HCT116 (cell line): Measurements from ENCODE around the gene GALNS. TPM values are rescaled to one million over a fixed set of nuclear protein-coding genes. Genes with fewer than 3 reads are reported as not detected.

Experiments
- ATAC-seq: fragments of 200-7000 bp; cut with Tn5 transposase; 2 replicates; pipeline ENCODE4 v1.9.1; 2020; ENCODE audit warnings: mild to moderate bottlenecking, moderate library complexity
- BruUV-seq: library from RNA; stranded (reverse); fragments of 400-500 nt; replicated peaks from 2 replicates; lab custom pipeline; 2021; lab: Mats Ljungman, UMichigan
- CTCF ChIA-PET: fragments of 300-600 bp; sonication (Branson Sonifier 250); formaldehyde crosslinking; loops from one replicate; lab custom pipeline; 2021; ENCODE audit warnings: antibody characterized with exemption; lab: Charles Lee
- POLR2A ChIA-PET: fragments of 300-600, 350-600 bp; sonication (Branson Sonifier 250); formaldehyde crosslinking; loops from one replicate; lab custom pipeline; 2021; ENCODE audit warnings: antibody characterized with exemption; lab: Charles Lee
- RAD21 ChIA-PET, 2 experiments: fragments of 300-600 bp; sonication (Branson Sonifier 250); formaldehyde crosslinking; loops; one replicate each; lab custom pipeline; 2023; ENCODE audit warnings: low total read pairs in 2 of 2; ENCODE audit not compliant: uncharacterized antibody in 2 of 2, unreplicated experiment in 2 of 2, low non-redundant PET in 1 of 2; lab: Charles Lee
- DNase-seq: peaks from one replicate; pipeline ENCODE4 v3.0.0-alpha.2; 2010; ENCODE audit warnings: low read depth, low spot score
- H2AFZ ChIP-seq: fragments of 200-600 bp; shearing (Covaris generic), sonication (generic); 2 replicates; pipeline ENCODE4 v1.6.1; 2017; ENCODE audit warnings: low read depth, mixed run types, mixed read lengths, antibody characterized with exemption, low read length; ENCODE audit not compliant: poor library complexity, severe bottlenecking
- H3K27ac ChIP-seq: 2 replicates; pipeline ENCODE4 v1.5.1; 2012; ENCODE audit warnings: low read depth, low read length
- H3K27me3 ChIP-seq: fragments of 200-600 bp; sonication (generic); 2 replicates; pipeline ENCODE4 v1.6.1; 2016; ENCODE audit warnings: mixed run types, low read length, mixed read lengths; ENCODE audit not compliant: insufficient read depth
- H3K36me3 ChIP-seq, 2 experiments: fragments of 200-500 bp in 1 of 2; fragments of 200-600 bp in 1 of 2; sonication (Bioruptor generic) in 1 of 2; sonication (generic) in 1 of 2; 2 replicates each; pipeline versions ENCODE4 v1.5.1 to v1.6.1; 2014 to 2016; ENCODE audit warnings: low read length in 2 of 2, inconsistent platforms in 1 of 2, mixed read lengths in 1 of 2, mixed run types in 1 of 2; ENCODE audit not compliant: insufficient read depth in 2 of 2, control insufficient read depth in 1 of 2
- H3K4me1 ChIP-seq, 2 experiments: fragments of 200-600 bp in 1 of 2; sonication (generic) in 1 of 2; 2 replicates each; pipeline versions ENCODE4 v1.5.1 to v1.6.1; 2012 to 2017; ENCODE audit warnings: low read length in 2 of 2, inconsistent platforms in 1 of 2, mild to moderate bottlenecking in 1 of 2, mixed read lengths in 1 of 2, mixed run types in 1 of 2, moderate library complexity in 1 of 2; ENCODE audit not compliant: insufficient read depth in 2 of 2, control insufficient read depth in 1 of 2
- H3K4me2 ChIP-seq: fragments of 200-600 bp; sonication (generic); 2 replicates; pipeline ENCODE4 v1.6.1; 2017; ENCODE audit warnings: mixed run types, low read length, mixed read lengths
- H3K4me3 ChIP-seq, 2 experiments: fragments of 200-600 bp in 1 of 2; sonication (generic) in 1 of 2; replicated peaks in 1 of 2; 2 replicates each; pipeline ENCODE4 v1.5.1; 2011 to 2016; ENCODE audit warnings: low read length in 2 of 2, control low read depth in 1 of 2, low read depth in 1 of 2, mild to moderate bottlenecking in 1 of 2, mixed read lengths in 1 of 2, mixed run types in 1 of 2
- H3K79me2 ChIP-seq: fragments of 200-600 bp; sonication (generic); 2 replicates; pipeline ENCODE4 v1.6.1; 2017; ENCODE audit warnings: mild to moderate bottlenecking, mixed run types, low read length, moderate library complexity, mixed read lengths; ENCODE audit not compliant: insufficient read depth
- H3K9ac ChIP-seq: fragments of 200-600 bp; sonication (generic); 2 replicates; pipeline ENCODE4 v1.6.1; 2016; ENCODE audit warnings: low read length, mixed read lengths
- H3K9me2 ChIP-seq: fragments of 200-600 bp; sonication (generic), shearing (Covaris generic); 2 replicates; pipeline ENCODE4 v1.6.1; 2017; ENCODE audit warnings: mixed run types, mild to moderate bottlenecking, moderate library complexity; ENCODE audit not compliant: insufficient read depth
- H3K9me3 ChIP-seq, 2 experiments: fragments of 200-500 bp in 1 of 2; fragments of 200-600 bp in 1 of 2; sonication (Bioruptor generic) in 1 of 2; sonication (generic) in 1 of 2; 2 replicates each; pipeline ENCODE4 v1.6.1; 2014 to 2017; ENCODE audit warnings: low read length in 2 of 2, mixed read lengths in 2 of 2, inconsistent platforms in 1 of 2, low read depth in 1 of 2, mild to moderate bottlenecking in 1 of 2, mixed run types in 1 of 2, moderate library complexity in 1 of 2; ENCODE audit not compliant: control insufficient read depth in 1 of 2, insufficient read depth in 1 of 2
- H4K20me1 ChIP-seq: fragments of 200-600 bp; sonication (generic), shearing (Covaris generic); 2 replicates; pipeline ENCODE4 v1.6.1; 2017; ENCODE audit warnings: mixed run types, mild to moderate bottlenecking, moderate library complexity; ENCODE audit not compliant: insufficient read depth
- CBX3 ChIP-seq: IDR thresholded peaks from 2 replicates; pipeline ENCODE4 v1.6.1; 2012; ENCODE audit warnings: low read depth
- CEBPB ChIP-seq: IDR thresholded peaks from 2 replicates; pipeline ENCODE4 v1.6.1; 2012; ENCODE audit warnings: low read depth
- CTCF ChIP-seq, 3 experiments: fragments of 200-600 bp in 1 of 3; sonication (generic) in 1 of 3; IDR thresholded peaks in 2 of 3; conservative IDR thresholded peaks in 1 of 3; 2 replicates each; pipeline ENCODE4 v1.5.1; 2012 to 2017; ENCODE audit warnings: low read depth in 2 of 3, low read length in 2 of 3, antibody characterized with exemption in 1 of 3, borderline replicate concordance in 1 of 3, control low read depth in 1 of 3, mild to moderate bottlenecking in 1 of 3, mixed read lengths in 1 of 3, mixed run types in 1 of 3, moderate library complexity in 1 of 3; ENCODE audit not compliant: insufficient read depth in 1 of 3
- FOSL1 ChIP-seq: IDR thresholded peaks from 2 replicates; pipeline ENCODE4 v1.6.1; 2012; ENCODE audit warnings: low read depth
- MAX ChIP-seq: IDR thresholded peaks from 2 replicates; pipeline ENCODE4 v1.6.1; 2012
- REST ChIP-seq: IDR thresholded peaks from 2 replicates; pipeline ENCODE4 v1.6.1; 2012; ENCODE audit warnings: low read depth
- SIN3A ChIP-seq: IDR thresholded peaks from 2 replicates; pipeline ENCODE4 v1.6.1; 2012; ENCODE audit warnings: low read depth
- SP1 ChIP-seq: IDR thresholded peaks from 2 replicates; pipeline ENCODE4 v1.6.1; 2012; ENCODE audit warnings: low read depth
- TCF7L2 ChIP-seq: IDR thresholded peaks from 2 replicates; pipeline ENCODE4 v1.7.0; 2011; ENCODE audit warnings: borderline replicate concordance, inconsistent platforms; ENCODE audit not compliant: insufficient read depth, insufficient read length; ENCODE audit errors: extremely low read depth
- YY1 ChIP-seq: IDR thresholded peaks from 2 replicates; pipeline ENCODE4 v1.6.1; 2011; ENCODE audit warnings: low read length, low read depth, moderate library complexity, mild to moderate bottlenecking; ENCODE audit not compliant: insufficient replicate concordance; ENCODE audit errors: extremely low read depth
- ZBTB33 ChIP-seq: IDR thresholded peaks from 2 replicates; pipeline ENCODE4 v1.6.1; 2011; ENCODE audit warnings: mild to moderate bottlenecking, low read length, moderate library complexity; ENCODE audit not compliant: insufficient replicate concordance; ENCODE audit errors: extremely low read depth
- ZFX ChIP-seq: fragments of 450-650 bp; IDR thresholded peaks from 2 replicates; pipeline ENCODE4 v1.6.1; 2017
- intact Hi-C: fragments of 100-400 bp; cut with micrococcal nuclease; formaldehyde crosslinking; loops from 2 replicates; pipeline ENCODE4 v1.10.0; 2022
- total RNA-seq: library from RNA; stranded (reverse); gene quantifications from one replicate; pipeline ENCODE4 v1.2.1, GENCODE V29; 2021; ENCODE audit not compliant: unreplicated experiment

The GALNS gene
- total RNA-seq, 1 experiment from 2014 or later = 44.6 TPM

GRCh38 chr16:88799569-88800276 lies 57.0 kb downstream of the GALNS start:
- Histone ChIP-seq H2AFZ (no peak overlapping the region), H3K79me2 (peaks cover 13% of the 10 kb centered on the region), H3K9me2 (no peaks in the 10 kb centered on the region), H3K36me3 (peaks cover 0 to 2% of the 10 kb centered on the region in 2 experiments; a peak in 1 of 4 replicates), H3K9ac (no peak overlapping the region)
- RAD21 ChIA-PET = no interaction called here
- ATAC-seq = no peak
- TF ChIP-seq ZBTB33 = no peak
- TF ChIP-seq ZFX = no peak
- TF ChIP-seq YY1 = no peak
- TF ChIP-seq CBX3 = no peak
- TF ChIP-seq SP1 = no peak
- no peak for TF ChIP-seq REST
- TF ChIP-seq CTCF (IDR thresholded peaks at IDR 0.05 in 2 of 3, conservative IDR thresholded peaks at IDR 0.05 in 1 of 3; ENCODE audit: borderline replicate concordance in 1 of 3, insufficient read depth in 1 of 3, low read depth in 2 of 3, low read length in 2 of 3) = no peak
- no peak for TF ChIP-seq TCF7L2
- TF ChIP-seq SIN3A = no peak
- no peak for TF ChIP-seq MAX
- no peak for TF ChIP-seq FOSL1
- TF ChIP-seq CEBPB = no peak
- TF ChIP-seq, all 23 proteins: peak for 0
- Histone ChIP-seq H3K4me2 (no peak overlapping the region), H4K20me1 (peaks cover 4% of the 10 kb centered on the region; the same call in 1 of the 2 replicates), H3K4me3 (no peak overlapping the region), H3K27me3 (no peaks in the 10 kb centered on the region), H3K27ac (no peak overlapping the region), H3K9me3 (no peaks in the 10 kb centered on the region), H3K4me1 (peaks cover 10 to 26% of the 10 kb centered on the region in 2 experiments)
- ChIA-PET CTCF (no interaction called here), POLR2A (interaction anchor here (1.1 to 1.8 kb wide), 3 partner anchors 10 to 18 kb away, joined by 3 to 6 read pairs (median 4); partner anchors contain the start of gene APRT)
- no TSS peak for BruUV-seq
- intact Hi-C loops = loop anchor here (5.0 kb wide), 1 partner anchor 62 kb away; no protein-coding TSS in a partner anchor
- DNase-seq = no peak
